ENCODE data around the gene COL5A1.

DNA sequence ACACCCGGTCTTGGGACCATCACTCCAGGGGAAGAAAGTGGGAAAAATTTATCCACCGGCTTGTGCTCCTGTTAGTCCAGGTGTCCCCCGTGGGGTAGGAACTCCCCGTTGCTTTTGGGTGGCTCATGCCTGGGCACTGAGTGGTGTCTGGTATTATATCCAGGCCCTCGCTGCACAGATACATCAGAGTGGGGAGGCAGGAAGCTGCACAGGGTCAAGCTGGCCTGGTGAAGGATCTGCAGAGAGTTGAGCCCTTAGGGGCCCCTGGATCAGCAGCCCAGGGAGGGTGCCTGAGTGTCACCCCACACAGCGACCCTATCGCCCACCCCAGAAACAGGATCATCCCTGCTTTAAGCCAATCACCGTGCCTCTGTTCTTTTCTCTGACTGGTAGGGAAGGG is 24.4 kb upstream of the COL5A1 start:
- TF ChIP-seq GATA3 (IDR thresholded peaks at IDR 0.05; ENCODE audit: low read depth, low read length) (no peak), GATA2 (IDR thresholded peaks at IDR 0.05; ENCODE audit: low read depth, low read length) (no peak)

All from SH-SY5Y (cell line).